ENCODE data around the gene RNU1-2.
"Not testable (repeated sequence)": the region's sequence is repeated elsewhere in the genome, so short reads cannot be mapped to it uniquely, and the experiment has no call there.

Gene RNU1-2

DNA sequence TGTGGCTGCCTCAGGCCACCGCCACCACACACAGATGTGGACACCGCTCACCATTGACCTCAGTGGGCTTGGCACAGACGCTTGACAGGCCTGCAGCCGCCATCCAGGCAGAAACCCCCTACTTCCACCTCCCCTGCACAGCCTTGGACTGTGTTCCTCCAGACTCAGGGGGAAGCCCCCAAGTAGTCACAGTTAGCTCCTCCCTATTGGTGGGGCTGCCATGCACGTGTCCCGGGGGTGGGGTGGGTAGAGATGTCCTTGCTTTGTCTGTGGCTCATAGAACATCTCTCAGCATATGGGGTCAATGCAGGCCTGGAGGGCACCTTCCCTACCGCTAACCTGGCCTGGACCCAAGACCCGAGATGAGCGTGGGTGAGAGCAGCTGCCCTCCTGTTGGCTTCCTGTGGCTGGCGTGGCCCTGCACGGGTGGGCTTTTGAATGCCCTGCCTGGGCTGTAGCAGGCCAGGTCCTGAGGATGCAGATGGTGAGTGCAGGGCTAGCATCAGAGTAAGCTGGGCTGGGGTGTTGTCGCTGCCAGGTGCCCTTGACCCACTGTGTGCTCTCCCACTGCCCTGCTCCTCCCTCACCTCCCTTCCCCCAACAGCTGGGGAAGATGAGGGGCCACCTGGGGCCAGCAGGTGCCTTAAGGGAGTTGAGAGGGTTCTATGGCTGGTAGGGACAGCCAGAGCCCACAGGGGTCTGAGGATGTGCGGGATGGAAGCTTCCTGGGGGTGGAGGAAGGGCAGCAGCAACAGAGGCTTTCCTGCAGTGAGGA, 32.1 kb downstream of the RNU1-2 start:
- no peak for DNase-seq

DNA sequence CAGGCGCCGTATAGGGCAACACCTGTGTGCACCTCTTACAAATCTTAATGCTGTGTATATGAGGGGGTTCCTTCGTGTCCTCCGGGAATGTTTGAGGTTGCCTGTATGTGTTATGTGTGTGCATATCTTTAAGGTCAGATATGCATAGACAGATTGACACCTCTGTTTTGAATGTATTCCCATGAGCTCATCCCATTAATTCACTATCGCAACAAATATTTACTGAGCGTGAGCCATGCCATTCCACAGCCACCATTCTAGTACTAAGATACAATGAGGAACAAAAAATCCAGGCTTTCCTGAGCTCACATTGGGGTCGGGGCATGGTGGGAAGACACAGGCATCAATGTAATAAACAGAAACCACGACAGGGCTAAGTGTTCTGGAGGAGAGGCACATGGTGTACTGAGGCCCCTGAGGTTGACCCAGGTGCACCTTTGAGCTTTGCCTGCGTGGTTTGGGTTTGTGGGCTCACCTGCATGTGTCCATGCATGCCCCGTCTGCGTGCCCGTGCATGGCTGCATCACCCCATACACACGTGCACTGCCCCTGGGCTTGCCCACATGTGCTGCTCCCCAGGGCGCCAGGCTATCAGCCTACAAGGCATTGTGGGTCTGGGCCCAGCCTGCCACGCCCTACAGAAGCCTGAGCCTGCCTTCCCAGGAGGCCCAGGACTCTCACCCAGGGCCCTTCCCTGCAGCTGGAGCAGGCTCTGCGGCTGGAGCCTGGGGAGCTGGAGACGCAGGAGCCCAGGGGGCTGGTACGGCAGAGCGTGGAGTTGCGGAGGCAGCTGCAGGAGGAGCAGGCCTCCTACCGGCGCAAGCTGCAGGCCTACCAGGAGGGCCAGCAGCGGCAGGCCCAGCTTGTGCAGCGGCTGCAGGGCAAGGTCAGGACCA, 33.6 kb downstream of the RNU1-2 start:
- not testable (repeated sequence) for DNase-seq

- not testable (repeated sequence) for DNase-seq
These were observed 35.6 kb downstream of the RNU1-2 start for GRCh38 chr1:16931206-16931934.

DNA sequence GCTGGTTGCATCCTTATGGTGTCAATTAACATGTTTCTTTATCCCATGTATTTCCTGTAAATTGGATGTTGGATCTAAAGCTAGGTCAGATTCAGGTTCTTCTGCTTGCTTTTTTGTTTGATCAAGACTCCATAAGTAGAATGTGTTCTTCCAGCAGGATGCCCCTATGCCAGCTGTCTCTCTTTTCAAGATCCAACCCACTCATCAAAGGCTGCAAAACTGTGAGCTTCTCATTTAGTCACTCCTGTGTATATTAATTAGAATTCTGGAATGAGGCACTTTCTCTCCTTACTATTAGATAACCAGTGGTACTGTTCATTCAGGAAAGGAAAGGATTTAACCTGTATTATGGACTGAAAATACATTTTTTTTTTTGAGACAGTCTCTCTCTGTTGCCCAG, 38.2 kb downstream of the RNU1-2 start:
- not testable (repeated sequence) for DNase-seq

DNA sequence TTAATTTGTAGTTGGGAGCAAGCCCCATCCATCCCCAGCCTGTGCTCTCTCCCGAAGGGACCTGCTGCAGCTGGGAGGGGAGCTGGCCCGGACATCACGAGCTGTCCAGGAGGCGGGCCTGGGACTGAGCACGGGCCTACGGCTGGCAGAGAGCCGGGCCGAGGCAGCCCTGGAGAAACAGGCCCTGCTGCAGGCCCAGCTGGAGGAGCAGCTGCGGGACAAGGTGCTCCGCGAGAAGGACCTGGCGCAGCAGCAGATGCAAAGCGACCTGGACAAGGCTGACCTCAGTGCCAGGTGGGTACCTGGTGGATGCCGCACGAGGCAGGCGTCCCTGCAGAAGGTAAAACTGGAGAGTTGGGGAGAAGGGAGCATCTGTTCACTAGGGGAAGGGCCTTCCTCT, 40.8 kb downstream of the RNU1-2 start:
- not testable (repeated sequence) for DNase-seq

DNA sequence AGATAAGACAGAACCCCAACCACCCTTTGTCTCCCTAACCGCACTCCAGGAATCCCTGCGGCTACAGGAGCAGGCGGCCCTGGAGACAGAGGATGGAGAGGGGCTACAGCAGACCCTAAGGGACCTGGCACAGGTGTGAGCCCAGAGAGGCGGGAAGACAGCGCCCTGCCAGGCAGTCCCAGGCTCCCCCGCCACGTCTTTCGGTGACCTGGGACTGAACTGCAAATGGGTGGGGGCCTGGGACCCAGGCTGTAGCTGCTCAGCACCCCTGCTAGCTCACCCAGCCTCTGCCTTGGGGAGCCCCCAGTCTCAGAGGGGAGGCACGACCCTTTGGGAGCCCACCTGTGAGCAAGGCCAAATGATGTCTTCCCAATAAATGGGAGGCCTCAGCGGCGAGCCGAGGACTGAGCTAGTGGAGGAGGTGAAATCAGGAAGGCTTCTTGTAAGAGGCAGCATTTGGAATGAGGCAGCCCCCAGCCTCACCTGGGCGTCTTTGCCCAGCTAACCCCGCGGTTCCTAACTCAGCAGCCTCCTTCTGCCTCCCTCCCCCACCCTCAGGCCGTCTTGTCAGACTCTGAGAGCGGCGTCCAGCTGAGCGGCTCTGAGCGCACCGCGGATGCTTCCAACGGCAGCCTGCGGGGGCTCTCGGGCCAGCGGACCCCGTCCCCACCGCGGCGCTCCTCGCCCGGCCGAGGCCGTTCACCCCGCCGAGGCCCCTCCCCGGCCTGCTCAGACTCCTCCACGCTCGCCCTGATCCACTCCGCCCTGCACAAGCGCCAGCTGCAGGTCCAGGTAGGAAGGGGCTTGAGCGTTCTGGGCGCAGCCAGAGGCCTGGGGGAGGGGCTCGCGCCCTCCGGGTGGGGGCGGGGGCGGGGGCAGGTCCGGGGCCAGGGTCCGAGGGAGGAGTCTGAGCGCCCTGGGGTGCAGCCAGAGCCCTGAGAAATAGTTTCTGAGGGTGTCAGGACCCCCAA, 42.9 kb downstream of the RNU1-2 start:
- DNase-seq = no peak

- not testable (repeated sequence) for DNase-seq
These were observed 43.8 kb downstream of the RNU1-2 start for GRCh38 chr1:16939386-16940180.

GRCh38 chr1:16944038-16944437, 48.3 kb downstream of the RNU1-2 start:
- no peak for DNase-seq

GRCh38 chr1:16945512-16945911, 49.7 kb downstream of the RNU1-2 start:
- DNase-seq = not testable (repeated sequence)
